ENCODE measurements around the gene ARHGAP10.

ARHGAP10 gene

GRCh38 chr4:147714575-147715401, 17.1 kb upstream of the ARHGAP10 start:
- no peak overlapping the region for H3K4me3 ChIP-seq (ENCODE audit: low read length in 2 of 2)
- no peaks in the 10 kb centered on the region for H3K9me3 ChIP-seq (replicated peaks in 1 of 2; ENCODE audit: control insufficient read depth in 2 of 2, insufficient read depth in 1 of 2, low read depth in 1 of 2, low read length in 2 of 2)
- H2BK5ac ChIP-seq (ENCODE audit: low read length), result no peak overlapping the region
- no peak overlapping the region for H3K23ac ChIP-seq (ENCODE audit: low read depth, low read length, poor library complexity)
- no peak for DNase-seq (ENCODE audit: low spot score)
- no peak overlapping the region for H2BK12ac ChIP-seq (ENCODE audit: low read length)
- no peak overlapping the region for H3K4ac ChIP-seq (ENCODE audit: low read length)
- H3K79me1 ChIP-seq (ENCODE audit: low read depth, low read length), result no peaks in the 10 kb centered on the region
- no peak overlapping the region for H4K91ac ChIP-seq (ENCODE audit: low read depth, low read length, poor library complexity)
- H3K18ac ChIP-seq (ENCODE audit: low read length), result no peak overlapping the region
- H3K27ac ChIP-seq (replicated peaks; ENCODE audit: low read length), result no peak overlapping the region
- H3K4me2 ChIP-seq (ENCODE audit: insufficient read depth, low read length, poor library complexity, severe bottlenecking), result no peak overlapping the region
- no peak overlapping the region for H2AFZ ChIP-seq (ENCODE audit: low read length)
- no CpG with 5 or more reads among the region's 8 CpGs for WGBS, 2 donors (ENCODE audit: extremely low coverage in 2 of 2, insufficient read length in 2 of 2, insufficient replicate concordance in 1 of 2)
- peaks cover 0 to 7% (median 0%) of the 10 kb centered on the region in 3 experiments for H3K27me3 ChIP-seq (ENCODE audit: control insufficient read depth in 3 of 3, insufficient read depth in 3 of 3, low read depth in 1 of 3, low read length in 3 of 3)
- H2BK120ac ChIP-seq (ENCODE audit: low read depth, low read length), result no peak overlapping the region
- no peak overlapping the region for H3K9ac ChIP-seq (ENCODE audit: low read depth, low read length, poor library complexity)
- H3K4me1 ChIP-seq (ENCODE audit: control insufficient read depth in 2 of 2, insufficient read depth in 1 of 2, low read depth in 1 of 2, low read length in 2 of 2), result no peaks in the 10 kb centered on the region
- H2AK5ac ChIP-seq (ENCODE audit: low read depth, low read length), result no peak overlapping the region
- H3K14ac ChIP-seq (ENCODE audit: low read length), result no peak overlapping the region
- no peak overlapping the region for H2BK15ac ChIP-seq (ENCODE audit: low read length)
- H4K8ac ChIP-seq (ENCODE audit: low read depth, low read length), result no peak overlapping the region
- H3K36me3 ChIP-seq (replicated peaks in 1 of 2; ENCODE audit: control insufficient read depth in 2 of 2, insufficient read depth in 2 of 2, low read length in 2 of 2), result no peaks in the 10 kb centered on the region

- Histone ChIP-seq H2AK5ac (ENCODE audit: low read depth, low read length) (no peak overlapping the region), H3K4me1 (ENCODE audit: control insufficient read depth in 2 of 2, insufficient read depth in 1 of 2, low read depth in 1 of 2, low read length in 2 of 2) (no peaks in the 10 kb centered on the region), H3K4me2 (ENCODE audit: insufficient read depth, low read length, poor library complexity, severe bottlenecking) (no peak overlapping the region), H3K18ac (ENCODE audit: low read length) (no peak overlapping the region), H2BK5ac (ENCODE audit: low read length) (no peak overlapping the region), H3K9ac (ENCODE audit: low read depth, low read length, poor library complexity) (no peak overlapping the region), H3K14ac (ENCODE audit: low read length) (no peak overlapping the region), H3K36me3 (replicated peaks in 1 of 2; ENCODE audit: control insufficient read depth in 2 of 2, insufficient read depth in 2 of 2, low read length in 2 of 2) (no peaks in the 10 kb centered on the region), H3K27me3 (ENCODE audit: control insufficient read depth in 3 of 3, insufficient read depth in 3 of 3, low read depth in 1 of 3, low read length in 3 of 3) (peaks cover 0 to 12% (median 0%) of the 10 kb centered on the region in 3 experiments), H3K4me3 (ENCODE audit: low read length in 2 of 2) (no peak overlapping the region), H2BK120ac (ENCODE audit: low read depth, low read length) (no peak overlapping the region), H3K9me3 (replicated peaks in 1 of 2; ENCODE audit: control insufficient read depth in 2 of 2, insufficient read depth in 1 of 2, low read depth in 1 of 2, low read length in 2 of 2) (no peaks in the 10 kb centered on the region), H2AFZ (ENCODE audit: low read length) (no peak overlapping the region), H4K91ac (ENCODE audit: low read depth, low read length, poor library complexity) (no peak overlapping the region), H3K4ac (ENCODE audit: low read length) (no peak overlapping the region), H2BK12ac (ENCODE audit: low read length) (no peak overlapping the region), H3K79me1 (ENCODE audit: low read depth, low read length) (no peaks in the 10 kb centered on the region), H4K8ac (ENCODE audit: low read depth, low read length) (no peak overlapping the region), H3K27ac (replicated peaks; ENCODE audit: low read length) (no peak overlapping the region), H2BK15ac (ENCODE audit: low read length) (no peak overlapping the region), H3K23ac (ENCODE audit: low read depth, low read length, poor library complexity) (no peak overlapping the region)
- DNase-seq (ENCODE audit: low spot score), result no peak
- WGBS, 2 donors (ENCODE audit: extremely low coverage in 2 of 2, insufficient read length in 2 of 2, insufficient replicate concordance in 1 of 2), result no CpG with 5 or more reads among the region's 1 CpG
These were observed 14.0 kb upstream of the ARHGAP10 start for GRCh38 chr4:147717878-147718277.

- no peak overlapping the region for H3K9ac ChIP-seq (ENCODE audit: low read depth, low read length, poor library complexity)
These were observed 8.6 kb upstream of the ARHGAP10 start for GRCh38 chr4:147723326-147723725.

GRCh38 chr4:147724468-147725201, 7.3 kb upstream of the ARHGAP10 start:
- no peak overlapping the region for H3K4me3 ChIP-seq (ENCODE audit: low read length in 2 of 2)
- no peak overlapping the region for H4K91ac ChIP-seq (ENCODE audit: low read depth, low read length, poor library complexity)
- no peak overlapping the region for H3K4me2 ChIP-seq (ENCODE audit: insufficient read depth, low read length, poor library complexity, severe bottlenecking)
- no peak overlapping the region for H2BK12ac ChIP-seq (ENCODE audit: low read length)
- H3K27me3 ChIP-seq (ENCODE audit: control insufficient read depth in 3 of 3, insufficient read depth in 3 of 3, low read depth in 1 of 3, low read length in 3 of 3), result peaks cover 0 to 53% (median 7%) of the 10 kb centered on the region in 3 experiments
- no peaks in the 10 kb centered on the region for H3K79me1 ChIP-seq (ENCODE audit: low read depth, low read length)
- peak overlapping the region; percentile 35 for H3K18ac ChIP-seq (ENCODE audit: low read length)
- no peak overlapping the region for H3K14ac ChIP-seq (ENCODE audit: low read length)
- H2BK5ac ChIP-seq (ENCODE audit: low read length), result no peak overlapping the region
- no peak for DNase-seq (ENCODE audit: low spot score)
- H4K8ac ChIP-seq (ENCODE audit: low read depth, low read length), result no peak overlapping the region
- H2BK15ac ChIP-seq (ENCODE audit: low read length), result no peak overlapping the region
- no peak overlapping the region for H3K27ac ChIP-seq (replicated peaks; ENCODE audit: low read length)
- H2AFZ ChIP-seq (ENCODE audit: low read length), result no peak overlapping the region
- no peak overlapping the region for H3K23ac ChIP-seq (ENCODE audit: low read depth, low read length, poor library complexity)
- H3K9ac ChIP-seq (ENCODE audit: low read depth, low read length, poor library complexity), result no peak overlapping the region
- H3K36me3 ChIP-seq (replicated peaks in 1 of 2; ENCODE audit: control insufficient read depth in 2 of 2, insufficient read depth in 2 of 2, low read length in 2 of 2), result no peaks in the 10 kb centered on the region
- WGBS, 2 donors (ENCODE audit: extremely low coverage in 2 of 2, insufficient read length in 2 of 2, insufficient replicate concordance in 1 of 2), result no CpG with 5 or more reads among the region's 13 CpGs
- H3K4ac ChIP-seq (ENCODE audit: low read length), result no peak overlapping the region
- H2AK5ac ChIP-seq (ENCODE audit: low read depth, low read length), result no peak overlapping the region
- H3K4me1 ChIP-seq (ENCODE audit: control insufficient read depth in 2 of 2, insufficient read depth in 1 of 2, low read depth in 1 of 2, low read length in 2 of 2), result peaks cover 0 to 4% of the 10 kb centered on the region in 2 donors
- H3K9me3 ChIP-seq (replicated peaks in 1 of 2; ENCODE audit: control insufficient read depth in 2 of 2, insufficient read depth in 1 of 2, low read depth in 1 of 2, low read length in 2 of 2), result no peaks in the 10 kb centered on the region
- no peak overlapping the region for H2BK120ac ChIP-seq (ENCODE audit: low read depth, low read length)

More at GRCh38 chr4:147723326-147723725, 8.6 kb upstream of the ARHGAP10 start:
- Histone ChIP-seq H4K91ac (ENCODE audit: low read depth, low read length, poor library complexity) (no peak overlapping the region), H3K27me3 (ENCODE audit: control insufficient read depth in 3 of 3, insufficient read depth in 3 of 3, low read depth in 1 of 3, low read length in 3 of 3) (peaks cover 0 to 40% (median 4%) of the 10 kb centered on the region in 3 experiments), H3K36me3 (replicated peaks in 1 of 2; ENCODE audit: control insufficient read depth in 2 of 2, insufficient read depth in 2 of 2, low read length in 2 of 2) (no peaks in the 10 kb centered on the region), H3K4me2 (ENCODE audit: insufficient read depth, low read length, poor library complexity, severe bottlenecking) (no peak overlapping the region), H2BK15ac (ENCODE audit: low read length) (no peak overlapping the region), H3K4me3 (ENCODE audit: low read length in 2 of 2) (no peak overlapping the region), H2BK12ac (ENCODE audit: low read length) (no peak overlapping the region), H3K79me1 (ENCODE audit: low read depth, low read length) (no peaks in the 10 kb centered on the region), H2AFZ (ENCODE audit: low read length) (no peak overlapping the region), H2BK120ac (ENCODE audit: low read depth, low read length) (no peak overlapping the region), H2BK5ac (ENCODE audit: low read length) (no peak overlapping the region), H3K27ac (replicated peaks; ENCODE audit: low read length) (no peak overlapping the region), H3K4ac (ENCODE audit: low read length) (no peak overlapping the region), H3K9me3 (replicated peaks in 1 of 2; ENCODE audit: control insufficient read depth in 2 of 2, insufficient read depth in 1 of 2, low read depth in 1 of 2, low read length in 2 of 2) (no peaks in the 10 kb centered on the region), H3K4me1 (ENCODE audit: control insufficient read depth in 2 of 2, insufficient read depth in 1 of 2, low read depth in 1 of 2, low read length in 2 of 2) (peaks cover 0 to 4% of the 10 kb centered on the region in 2 donors), H3K14ac (ENCODE audit: low read length) (no peak overlapping the region), H3K23ac (ENCODE audit: low read depth, low read length, poor library complexity) (no peak overlapping the region), H3K18ac (ENCODE audit: low read length) (no peak overlapping the region), H2AK5ac (ENCODE audit: low read depth, low read length) (no peak overlapping the region), H4K8ac (ENCODE audit: low read depth, low read length) (no peak overlapping the region)
- WGBS, 2 donors (ENCODE audit: extremely low coverage in 2 of 2, insufficient read length in 2 of 2, insufficient replicate concordance in 1 of 2), result no CpG with 5 or more reads among the region's 5 CpGs
- no peak for DNase-seq (ENCODE audit: low spot score)
